Right ventricle myocardium inferior (tissue), 1 donor: ENCODE data around the gene ZBTB39. TPM values are rescaled to one million over a fixed set of nuclear protein-coding genes. Genes with fewer than 3 reads are reported as not detected.
"Not testable (repeated sequence)": the region's sequence is repeated elsewhere in the genome, so short reads cannot be mapped to it uniquely, and the experiment has no call there.

Source experiments
- ATAC-seq: fragments of 200-7000 bp; cut with Tn5 transposase; one replicate; pipeline ENCODE4 v1.9.1; 2020; ENCODE audit warnings: mild to moderate bottlenecking, moderate library complexity
- DNase-seq: peaks from one replicate; pipeline ENCODE4 v3.0.0; 2021; ENCODE audit errors: missing footprints
- intact Hi-C: fragments of 100-400 bp; cut with DNase I; formaldehyde crosslinking; loops from one replicate; pipeline ENCODE4 v1.11.0; 2022
- total RNA-seq: library from RNA; stranded (reverse); fragmentation: NEBNext Ultra II Directional; extraction: Animal tissue kit (Norgen Biotek cat#: 25700); gene quantifications from one replicate; pipeline ENCODE4 v1.2.1, GENCODE V29; 2021
- donor health status: DM: no; HTN: yes; CAD: no; lungs with severe emphysema.

ZBTB39 gene
- total RNA-seq, 1 donor from 2014 or later, result 3.3 TPM

DNA sequence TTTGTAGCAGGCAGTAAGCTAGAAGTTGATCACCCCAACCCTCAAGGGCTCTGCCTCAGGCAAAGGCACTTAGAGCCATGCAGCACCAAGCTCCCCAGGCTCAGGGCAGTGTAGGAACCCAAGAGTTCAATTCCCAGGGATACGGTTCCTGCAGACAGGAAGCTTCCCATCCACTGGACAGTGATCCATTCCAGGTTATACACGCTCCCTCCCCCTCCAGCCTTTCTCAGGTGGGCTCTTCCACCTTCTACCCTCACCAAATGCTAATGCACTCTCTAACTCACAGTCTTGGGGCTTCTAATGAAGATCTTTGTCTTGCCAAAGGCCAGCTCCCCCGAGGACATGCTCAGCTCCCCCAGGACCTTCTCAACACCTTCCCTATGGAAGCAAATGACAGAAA lies 30.9 kb upstream of the ZBTB39 start:
- no peak for DNase-seq
- no peak for ATAC-seq
- intact Hi-C loops, result no loop called here

DNA sequence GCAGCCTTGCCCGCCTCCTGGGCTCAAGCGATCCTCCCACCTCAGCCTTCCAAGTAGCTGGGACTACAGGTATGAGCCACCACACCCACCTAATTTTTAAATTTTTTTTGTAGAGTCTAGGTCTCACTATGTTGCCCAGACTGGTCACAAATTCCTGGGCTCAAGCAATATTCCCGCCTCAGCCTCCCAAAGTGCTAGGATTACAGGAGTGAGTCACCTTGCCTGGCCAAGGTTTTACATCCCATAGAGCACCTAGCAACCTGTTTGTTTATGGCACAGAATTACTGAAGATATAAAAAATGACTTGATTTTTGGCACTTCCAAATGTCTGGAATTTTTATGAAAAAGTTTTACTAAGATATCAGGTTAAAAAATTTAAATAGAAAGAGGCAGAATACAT lies 27.1 kb upstream of the ZBTB39 start:
- intact Hi-C loops, result no loop called here
- DNase-seq (no peak), ATAC-seq (no peak)

GRCh38 chr12:57031789-57032188 lies 25.4 kb upstream of the ZBTB39 start:
- intact Hi-C loops, result no loop called here
- ATAC-seq (no peak), DNase-seq (no peak)

DNA sequence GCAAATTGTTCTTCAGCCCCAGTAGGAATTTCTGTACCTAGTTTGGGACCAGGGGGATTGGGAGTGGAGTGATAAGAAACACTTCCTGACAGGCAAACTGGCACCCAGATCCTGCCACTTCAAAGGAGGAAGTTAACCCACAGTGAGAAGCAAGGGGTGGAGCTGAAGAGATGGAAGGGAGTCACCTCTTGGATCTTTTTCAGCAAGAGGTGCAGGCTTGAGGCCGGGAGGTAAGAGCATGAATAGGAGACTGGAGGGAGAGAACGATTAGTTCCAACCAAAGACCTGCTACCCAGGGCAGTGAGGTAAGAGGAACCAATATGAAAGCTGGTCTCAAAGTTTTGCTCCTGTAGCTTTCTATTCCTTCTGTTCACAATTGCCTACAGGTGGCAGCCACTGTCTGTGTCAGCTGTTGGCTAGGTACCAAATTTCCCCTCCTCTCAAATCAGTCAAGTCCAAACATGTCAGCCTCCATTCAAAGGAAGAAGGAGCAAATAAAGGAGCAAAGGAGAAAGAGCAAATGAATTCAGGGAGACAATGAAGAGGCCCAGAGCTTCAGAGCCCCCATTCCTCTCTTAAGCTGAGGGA lies 24.9 kb upstream of the ZBTB39 start:
- ATAC-seq, result no peak
- no peak for DNase-seq
- intact Hi-C loops, result no loop called here

- DNase-seq (no peak), ATAC-seq (no peak)
- intact Hi-C loops, result no loop called here
Observed at GRCh38 chr12:57029457-57029856, 23.1 kb upstream of the ZBTB39 start.

- intact Hi-C loops, result no loop called here
- DNase-seq (no peak), ATAC-seq (no peak)
Observed at GRCh38 chr12:57027805-57028153, 21.4 kb upstream of the ZBTB39 start.

GRCh38 chr12:57027011-57027804 lies 20.9 kb upstream of the ZBTB39 start:
- intact Hi-C loops, result no loop called here
- ATAC-seq, result no peak
- no peak for DNase-seq

DNA sequence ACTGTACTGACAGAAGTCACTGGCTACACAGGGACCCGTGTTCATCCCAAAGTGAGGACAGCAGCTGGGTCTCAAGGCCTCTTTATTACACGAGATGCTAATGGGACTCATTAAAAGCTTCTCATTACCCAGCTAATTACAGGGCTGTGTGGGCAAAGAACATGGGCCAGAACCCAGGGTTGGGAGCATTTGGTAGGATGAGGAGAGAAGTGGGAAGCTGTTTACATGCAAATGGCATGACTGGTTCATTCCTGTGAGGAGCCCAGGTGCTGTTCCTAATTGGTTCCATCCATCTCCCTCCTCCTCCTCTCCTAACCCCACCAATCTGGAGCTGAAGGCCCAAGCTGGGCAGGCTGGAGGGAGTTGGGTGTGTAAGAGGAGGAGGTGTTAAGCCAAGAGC lies 18.9 kb upstream of the ZBTB39 start:
- intact Hi-C loops, result no loop called here
- no peak for DNase-seq
- ATAC-seq, result no peak

GRCh38 chr12:57022324-57022723 lies 16.0 kb upstream of the ZBTB39 start:
- intact Hi-C loops, DNase-seq, ATAC-seq: not testable (repeated sequence)

- ATAC-seq, result no peak
- intact Hi-C loops, result no loop called here
- no peak for DNase-seq
Observed at GRCh38 chr12:57019983-57020719, 13.8 kb upstream of the ZBTB39 start.

DNA sequence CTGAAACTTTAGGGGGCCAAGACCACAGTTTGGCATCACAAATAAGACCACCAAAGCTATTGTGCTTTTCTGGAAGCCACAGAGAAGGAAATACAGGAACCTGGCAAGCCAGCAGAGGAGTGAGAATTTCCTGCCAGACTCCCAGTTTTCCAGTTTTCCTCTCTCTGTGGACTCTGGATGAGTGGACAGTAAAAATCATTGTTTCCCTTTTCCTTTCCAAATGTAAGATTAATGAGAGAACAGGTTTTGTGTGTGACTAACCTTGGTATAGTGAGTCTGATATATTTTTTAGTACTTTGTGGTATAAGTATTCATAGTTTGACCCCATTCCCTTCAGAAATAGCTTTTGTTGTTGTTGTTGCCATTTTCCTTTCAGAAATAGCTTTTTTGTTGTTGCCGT lies 12.6 kb upstream of the ZBTB39 start:
- intact Hi-C loops, result no loop called here
- ATAC-seq, result no peak
- no peak for DNase-seq

DNA sequence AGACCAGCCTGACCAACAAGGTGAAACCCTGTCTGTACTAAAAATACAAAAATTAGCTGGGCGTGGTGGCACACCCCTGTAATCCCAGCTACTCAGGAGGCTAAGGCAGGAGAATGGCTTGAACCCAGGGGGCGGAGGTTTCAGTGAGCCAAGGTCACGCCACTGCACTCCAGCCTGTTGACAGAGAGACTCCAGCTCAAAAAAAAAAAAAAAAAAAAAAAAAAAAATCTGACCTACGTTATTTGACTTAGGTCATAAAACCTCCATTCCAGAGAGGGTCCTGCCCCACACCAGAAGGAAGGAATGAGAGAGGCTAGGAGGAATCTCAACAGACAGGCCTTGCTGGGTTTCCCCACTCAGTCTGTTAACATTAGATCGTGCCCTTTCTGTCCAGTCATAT lies 12.0 kb upstream of the ZBTB39 start:
- ATAC-seq, DNase-seq, intact Hi-C loops: not testable (repeated sequence)

- no peak for ATAC-seq
Observed at GRCh38 chr12:57016348-57016747, 10.0 kb upstream of the ZBTB39 start, which contains the start of gene TAC3. TAC3 (minus strand) TSS chr12:57016529; CDS start chr12:57015797, 732 bp downstream.

GRCh38 chr12:57012600-57013465 lies 6.5 kb upstream of the ZBTB39 start:
- intact Hi-C loops, result loop anchor here (5.0 kb wide), 1 partner anchor 44 kb away; no protein-coding TSS in a partner anchor
- DNase-seq (no peak), ATAC-seq (no peak)

More at GRCh38 chr12:57016348-57016747, 10.0 kb upstream of the ZBTB39 start, which contains the start of gene TAC3:
- DNase-seq, result no peak
- intact Hi-C loops, result no loop called here

DNA sequence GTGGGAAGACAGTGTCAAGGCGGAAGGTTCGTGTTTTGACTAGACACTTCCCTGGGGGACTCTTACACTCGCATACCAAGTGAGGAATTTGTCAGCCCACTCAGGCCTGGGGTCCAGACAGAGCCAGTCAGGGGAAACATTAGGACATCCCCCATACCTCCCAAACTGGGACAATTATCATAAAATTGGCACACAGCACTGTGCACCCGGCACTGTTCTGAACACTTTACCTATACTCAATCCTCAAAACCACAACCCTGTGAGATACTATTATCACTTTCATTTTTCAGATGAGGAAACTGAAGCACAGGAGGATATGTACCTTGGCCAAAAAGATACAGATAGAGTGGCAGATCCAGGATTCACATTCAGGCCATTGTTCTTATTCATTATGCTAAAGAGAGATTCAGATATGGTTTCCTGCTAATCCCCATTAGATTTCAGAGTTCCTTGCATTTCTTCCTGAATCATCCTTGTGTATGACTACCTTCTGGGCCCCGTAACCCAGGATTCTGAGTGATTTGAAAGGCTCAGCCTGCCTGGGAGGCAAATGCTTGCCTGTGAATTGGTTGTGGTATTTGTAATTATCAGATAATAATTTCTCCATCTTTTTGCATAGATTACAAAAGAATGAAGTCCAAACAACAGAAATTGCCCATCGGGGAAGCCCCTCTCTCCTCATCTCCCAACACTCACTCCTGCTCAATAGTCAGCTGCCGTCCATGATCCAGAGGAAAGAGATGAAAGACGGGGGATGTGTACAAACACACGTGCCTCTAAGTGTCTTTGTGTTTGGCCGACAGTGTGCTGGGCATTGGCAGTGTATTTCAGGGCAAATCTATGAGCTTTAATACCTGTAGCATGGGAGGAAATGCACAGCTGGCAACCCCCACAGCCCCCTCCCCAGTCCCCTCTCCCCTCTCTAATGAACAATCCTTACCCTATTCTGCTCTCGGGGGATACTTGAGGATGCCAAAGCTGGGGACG lies 5.4 kb upstream of the ZBTB39 start:
- DNase-seq (no peak), ATAC-seq (no peak)
- intact Hi-C loops, result loop anchor here (5.0 kb wide), 1 partner anchor 46 kb away; no protein-coding TSS in a partner anchor

DNA sequence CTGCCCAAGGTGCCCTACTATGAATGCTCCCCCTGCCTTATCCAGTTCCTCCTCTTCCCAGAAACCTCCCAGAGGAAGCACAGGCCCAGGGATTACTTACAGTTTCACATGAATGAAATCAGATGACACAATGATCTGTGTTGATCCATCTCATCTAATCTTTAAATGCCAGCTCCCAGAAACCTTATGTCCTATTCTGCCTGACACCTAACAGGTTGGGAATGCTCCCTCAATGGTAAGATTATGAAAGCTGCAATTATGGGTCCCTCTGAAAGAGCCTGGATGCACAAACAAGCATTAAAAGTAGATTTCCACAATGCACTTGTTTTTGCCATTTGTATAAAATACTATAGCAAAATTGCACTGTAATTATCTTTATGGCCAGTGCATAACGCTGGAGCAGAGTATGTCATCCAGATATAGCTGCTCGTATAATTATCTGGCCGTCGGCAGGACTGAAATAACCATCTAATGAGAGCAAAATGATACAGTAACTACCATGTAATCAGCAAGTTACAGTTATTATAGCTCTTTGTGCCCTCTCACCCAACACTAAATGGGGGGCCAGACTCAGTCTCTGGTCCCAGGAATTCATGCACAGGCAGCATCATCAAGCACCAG lies 4.4 kb upstream of the ZBTB39 start:
- ATAC-seq (no peak), DNase-seq (no peak)
- intact Hi-C loops, result loop anchor here (5.0 kb wide), 1 partner anchor 47 kb away; no protein-coding TSS in a partner anchor
